OCI-LY3 (cell line): ENCODE data around the gene TPO.
"Not testable (repeated sequence)": the region's sequence is repeated elsewhere in the genome, so short reads cannot be mapped to it uniquely, and the experiment has no call there.

Source experiments
- H2AFZ ChIP-seq: fragments of 200-600, 300-600 bp; shearing (Covaris generic); 2 replicates; pipeline ENCODE4 v1.6.0; 2014; ENCODE audit warnings: antibody characterized with exemption, low read depth, low read length
- H3K27ac ChIP-seq: fragments of 200-600, 300-600 bp; sonication (generic); 2 replicates; pipeline ENCODE4 v1.5.1; 2014; ENCODE audit warnings: mild to moderate bottlenecking, low read length, moderate library complexity, mixed read lengths
- H3K27me3 ChIP-seq: fragments of 200-600, 300-600 bp; sonication (generic); 2 replicates; pipeline ENCODE4 v1.6.1; 2014; ENCODE audit warnings: low read depth, low read length, mixed read lengths
- H3K36me3 ChIP-seq: fragments of 200-600, 300-600 bp; sonication (generic); replicated peaks from 2 replicates; pipeline ENCODE3; 2014; ENCODE audit warnings: low read depth, low read length, mixed read lengths
- H3K4me1 ChIP-seq: fragments of 300-600, 200-600 bp; sonication (generic); 2 replicates; pipeline ENCODE4 v1.6.1; 2014; ENCODE audit warnings: low read length, mixed read lengths
- H3K4me2 ChIP-seq: fragments of 200-600, 300-600 bp; sonication (generic); 2 replicates; pipeline ENCODE4 v1.6.1; 2014; ENCODE audit warnings: low read length, mixed read lengths
- H3K4me3 ChIP-seq: fragments of 300-600, 200-600 bp; sonication (generic); 2 replicates; pipeline ENCODE4 v1.5.1; 2014; ENCODE audit warnings: antibody characterized with exemption, mild to moderate bottlenecking, low read length, moderate library complexity
- H3K79me2 ChIP-seq: fragments of 300-600, 200-600 bp; shearing (Covaris generic); 2 replicates; pipeline ENCODE4 v1.6.1; 2014; ENCODE audit warnings: mild to moderate bottlenecking, low read length, mixed read lengths
- H3K9ac ChIP-seq: fragments of 300-600, 200-600 bp; shearing (Covaris generic); 2 replicates; pipeline ENCODE4 v1.6.0; 2014; ENCODE audit warnings: mild to moderate bottlenecking, low read length, moderate library complexity
- H3K9me3 ChIP-seq: fragments of 200-600, 300-600 bp; shearing (Covaris generic); 2 replicates; pipeline ENCODE4 v1.6.1; 2014; ENCODE audit warnings: low read length, mixed read lengths; ENCODE audit not compliant: insufficient read depth
- H4K20me1 ChIP-seq: fragments of 200-600, 300-600 bp; sonication (generic); 2 replicates; pipeline ENCODE4 v1.6.1; 2016; ENCODE audit warnings: low read length, mixed read lengths; ENCODE audit not compliant: insufficient read depth
- CTCF ChIP-seq: fragments of 200-600, 300-600 bp; sonication (generic); IDR thresholded peaks from 2 replicates; pipeline ENCODE4 v1.5.1; 2014; ENCODE audit warnings: antibody characterized with exemption, low read length, low read depth
- EZH2phosphoT487 ChIP-seq: fragments of 200-600 bp; shearing (Covaris generic); IDR thresholded peaks from 2 replicates; pipeline ENCODE4 v1.6.1; 2018; ENCODE audit warnings: antibody characterized with exemption, mixed run types, low read depth

The TPO gene

GRCh38 chr2:1563943-1564891 lies 151.0 kb downstream of the TPO start:
- H3K9me3 ChIP-seq: no peaks in the 10 kb centered on the region
- H3K27me3 ChIP-seq: no peaks in the 10 kb centered on the region
- H3K9ac ChIP-seq: no peak overlapping the region
- H2AFZ ChIP-seq: no peak overlapping the region
- H3K4me3 ChIP-seq: no peak overlapping the region
- H3K36me3 ChIP-seq: no peaks in the 10 kb centered on the region
- H4K20me1 ChIP-seq: no peaks in the 10 kb centered on the region
- no peaks in the 10 kb centered on the region for H3K79me2 ChIP-seq
- no peak overlapping the region for H3K4me2 ChIP-seq
- TF ChIP-seq CTCF (no peak), EZH2phosphoT487 (no peak)
- no peaks in the 10 kb centered on the region for H3K4me1 ChIP-seq
- no peak overlapping the region for H3K27ac ChIP-seq

- no peak for TF ChIP-seq CTCF
- no peak for TF ChIP-seq EZH2phosphoT487
- no peak overlapping the region for H3K4me2 ChIP-seq
- 0 out of 2 replicates have a peak, but pooled peaks cover 7% of the 10 kb centered on the region for H3K27me3 ChIP-seq
- no peaks in the 10 kb centered on the region for H3K9me3 ChIP-seq
- no peak overlapping the region for H2AFZ ChIP-seq
- H3K9ac ChIP-seq: no peak overlapping the region
- no peaks in the 10 kb centered on the region for H3K79me2 ChIP-seq
- H3K27ac ChIP-seq: no peak overlapping the region
- H3K4me1 ChIP-seq: no peaks in the 10 kb centered on the region
- H3K36me3 ChIP-seq: no peaks in the 10 kb centered on the region
- no peaks in the 10 kb centered on the region for H4K20me1 ChIP-seq
- H3K4me3 ChIP-seq: no peak overlapping the region
Measured at GRCh38 chr2:1567556-1568344, 154.5 kb downstream of the TPO start.

- not testable (repeated sequence) for H4K20me1 ChIP-seq, H3K4me1 ChIP-seq, H3K9me3 ChIP-seq, H3K27me3 ChIP-seq, H3K27ac ChIP-seq, H3K4me2 ChIP-seq, H3K4me3 ChIP-seq, H2AFZ ChIP-seq, H3K9ac ChIP-seq, H3K79me2 ChIP-seq, H3K36me3 ChIP-seq
Measured at GRCh38 chr2:1568345-1568668, 155.0 kb downstream of the TPO start.

GRCh38 chr2:1569879-1570450 lies 156.7 kb downstream of the TPO start:
- no peaks in the 10 kb centered on the region for H3K36me3 ChIP-seq
- H3K4me2 ChIP-seq: no peak overlapping the region
- H2AFZ ChIP-seq: no peak overlapping the region
- TF ChIP-seq EZH2phosphoT487 (no peak), CTCF (no peak)
- H3K4me3 ChIP-seq: no peak overlapping the region
- no peak overlapping the region for H3K27ac ChIP-seq
- H3K9ac ChIP-seq: no peak overlapping the region
- no peaks in the 10 kb centered on the region for H3K9me3 ChIP-seq
- peaks cover 16% of the 10 kb centered on the region for H3K27me3 ChIP-seq
- no peaks in the 10 kb centered on the region for H3K79me2 ChIP-seq
- H4K20me1 ChIP-seq: no peaks in the 10 kb centered on the region
- H3K4me1 ChIP-seq: no peaks in the 10 kb centered on the region
